Keratinocyte (primary cell): Measurements from ENCODE around the gene RNF227.
"Not testable (repeated sequence)": the region's sequence is repeated elsewhere in the genome, so short reads cannot be mapped to it uniquely, and the experiment has no call there.

Experiments
- EZH2 ChIP-seq: IDR thresholded peaks from one replicate; pipeline ENCODE4 v1.6.1; 2012; ENCODE audit warnings: inconsistent platforms, mild to moderate bottlenecking, low read length, moderate library complexity
- TF ChIP-seq, protein P1 (sequence below), 3 experiments: IDR thresholded peaks in 1 of 3; conservative IDR thresholded peaks in 1 of 3; optimal IDR thresholded peaks in 1 of 3; 2 replicates in 2 of 3; 3 replicates in 1 of 3; pipeline versions ENCODE3 to v1.5.1; 2011; ENCODE audit warnings: low read length in 3 of 3, mild to moderate bottlenecking in 3 of 3, moderate library complexity in 2 of 3, control low read depth in 1 of 3, inconsistent platforms in 1 of 3; ENCODE audit not compliant: insufficient read depth in 2 of 3; ENCODE audit errors: extremely low read depth in 1 of 3

DNA sequence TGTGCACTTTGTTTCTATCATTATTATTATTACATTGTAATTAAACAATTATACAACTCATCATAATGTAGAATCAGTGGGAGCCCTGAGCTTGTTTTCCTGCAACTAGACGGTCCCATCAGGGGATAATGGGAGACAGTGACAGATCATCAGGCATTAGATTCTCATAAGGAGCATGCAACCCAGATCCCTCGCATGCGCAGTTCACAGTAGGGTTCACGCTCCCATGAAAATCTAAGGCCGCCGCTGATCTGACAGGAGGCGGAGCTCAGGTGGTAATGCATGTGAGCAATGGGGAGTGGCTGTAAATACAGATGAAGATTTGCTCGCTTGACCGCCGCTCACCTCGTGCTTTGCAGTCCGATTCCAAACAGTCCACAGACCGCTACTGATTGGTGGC lies 37.2 kb upstream of the RNF227 start:
- not testable (repeated sequence) for TF ChIP-seq EZH2
- TF ChIP-seq, protein P1, sequence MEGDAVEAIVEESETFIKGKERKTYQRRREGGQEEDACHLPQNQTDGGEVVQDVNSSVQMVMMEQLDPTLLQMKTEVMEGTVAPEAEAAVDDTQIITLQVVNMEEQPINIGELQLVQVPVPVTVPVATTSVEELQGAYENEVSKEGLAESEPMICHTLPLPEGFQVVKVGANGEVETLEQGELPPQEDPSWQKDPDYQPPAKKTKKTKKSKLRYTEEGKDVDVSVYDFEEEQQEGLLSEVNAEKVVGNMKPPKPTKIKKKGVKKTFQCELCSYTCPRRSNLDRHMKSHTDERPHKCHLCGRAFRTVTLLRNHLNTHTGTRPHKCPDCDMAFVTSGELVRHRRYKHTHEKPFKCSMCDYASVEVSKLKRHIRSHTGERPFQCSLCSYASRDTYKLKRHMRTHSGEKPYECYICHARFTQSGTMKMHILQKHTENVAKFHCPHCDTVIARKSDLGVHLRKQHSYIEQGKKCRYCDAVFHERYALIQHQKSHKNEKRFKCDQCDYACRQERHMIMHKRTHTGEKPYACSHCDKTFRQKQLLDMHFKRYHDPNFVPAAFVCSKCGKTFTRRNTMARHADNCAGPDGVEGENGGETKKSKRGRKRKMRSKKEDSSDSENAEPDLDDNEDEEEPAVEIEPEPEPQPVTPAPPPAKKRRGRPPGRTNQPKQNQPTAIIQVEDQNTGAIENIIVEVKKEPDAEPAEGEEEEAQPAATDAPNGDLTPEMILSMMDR (optimal IDR thresholded peaks at IDR 0.05 in 1 of 3, IDR thresholded peaks at IDR 0.05 in 1 of 3, conservative IDR thresholded peaks at IDR 0.05 in 1 of 3; ENCODE audit: extremely low read depth in 1 of 3, insufficient read depth in 2 of 3, low read length in 3 of 3), result not testable (repeated sequence)
